Stimulated activated CD8-positive, alpha-beta memory T cell treated with anti-CD3 and anti-CD28 coated beads, Interleukin-4, amount 100 ng/mL, for 48 hours (primary cell): ENCODE data around the gene SLC38A2.

Source experiments
- DNase-seq: peaks from one replicate; pipeline ENCODE4 v3.0.0-alpha.2; 2020

The SLC38A2 gene

GRCh38 chr12:46374310-46374709, 1.7 kb upstream of the SLC38A2 start:
- no peak for DNase-seq

- peak; percentile 62 for DNase-seq
Observed at GRCh38 chr12:46373301-46374296, 1.0 kb upstream of the SLC38A2 start.

GRCh38 chr12:46371718-46372543, 642 bp downstream of the SLC38A2 start:
- DNase-seq: peak; percentile 72

GRCh38 chr12:46370792-46371717, 1.5 kb downstream of the SLC38A2 start:
- DNase-seq: peak; percentile 95

GRCh38 chr12:46370380-46370734, 2.2 kb downstream of the SLC38A2 start:
- no peak for DNase-seq

- no peak for DNase-seq
Observed at GRCh38 chr12:46369474-46370379, 2.8 kb downstream of the SLC38A2 start.

GRCh38 chr12:46369095-46369473, 3.5 kb downstream of the SLC38A2 start:
- DNase-seq: no peak

GRCh38 chr12:46368684-46369083, 3.9 kb downstream of the SLC38A2 start:
- no peak for DNase-seq

GRCh38 chr12:46368138-46368537, 4.4 kb downstream of the SLC38A2 start:
- no peak for DNase-seq

GRCh38 chr12:46367351-46368029, 5.1 kb downstream of the SLC38A2 start:
- DNase-seq: no peak

- no peak for DNase-seq
Observed at GRCh38 chr12:46366771-46367170, 5.8 kb downstream of the SLC38A2 start.

GRCh38 chr12:46365951-46366379, 6.6 kb downstream of the SLC38A2 start:
- no peak for DNase-seq

- DNase-seq: no peak
Observed at GRCh38 chr12:46364777-46365580, 7.6 kb downstream of the SLC38A2 start.

- DNase-seq: no peak
Observed at GRCh38 chr12:46364300-46364696, 8.3 kb downstream of the SLC38A2 start.

- DNase-seq: no peak
Observed at GRCh38 chr12:46363582-46364299, 8.8 kb downstream of the SLC38A2 start.

- DNase-seq: no peak
Observed at GRCh38 chr12:46362895-46363581, 9.5 kb downstream of the SLC38A2 start.

GRCh38 chr12:46361667-46362034, 10.9 kb downstream of the SLC38A2 start:
- DNase-seq: no peak

GRCh38 chr12:46360908-46361666, 11.5 kb downstream of the SLC38A2 start:
- DNase-seq: no peak
